NT2/D1 (cell line): ENCODE measurements around the gene PRKAG2.

ENCODE experiments used
- DNase-seq: peaks from one replicate; pipeline ENCODE4 v3.0.0-alpha.2; 2011; ENCODE audit warnings: low read depth, low spot score
- H3K27me3 ChIP-seq: 2 replicates; pipeline ENCODE4 v1.6.0; 2011; ENCODE audit warnings: mild to moderate bottlenecking; ENCODE audit not compliant: insufficient read length, insufficient read depth
- H3K36me3 ChIP-seq: 2 replicates; pipeline ENCODE4 v1.6.1; 2011; ENCODE audit warnings: mild to moderate bottlenecking, low read length, mixed read lengths; ENCODE audit not compliant: insufficient read depth, insufficient read length
- H3K4me1 ChIP-seq: 2 replicates; pipeline ENCODE4 v1.5.1; 2011; ENCODE audit not compliant: insufficient read depth, insufficient read length
- H3K4me3 ChIP-seq: 2 replicates; pipeline ENCODE4 v1.5.1; 2011; ENCODE audit warnings: low read depth; ENCODE audit not compliant: insufficient read length
- H3K9ac ChIP-seq: 2 replicates; pipeline ENCODE4 v1.6.0; 2011; ENCODE audit warnings: low read depth; ENCODE audit not compliant: insufficient read length
- H3K9me3 ChIP-seq: 2 replicates; pipeline ENCODE4 v1.5.1; 2011; ENCODE audit warnings: mild to moderate bottlenecking, low read length; ENCODE audit not compliant: insufficient read depth
- SUZ12 ChIP-seq: IDR thresholded peaks from 2 replicates; pipeline ENCODE4 v1.6.1; 2011; ENCODE audit not compliant: insufficient read length, insufficient read depth; ENCODE audit errors: extremely low read depth
- YY1 ChIP-seq: IDR thresholded peaks from 2 replicates; pipeline ENCODE4 v1.6.1; 2011; ENCODE audit not compliant: insufficient read length, insufficient read depth
- ZNF274 ChIP-seq: IDR thresholded peaks from 2 replicates; pipeline ENCODE4 v1.6.1; 2011; ENCODE audit warnings: mild to moderate bottlenecking, low read depth, low read length

PRKAG2 gene

DNA sequence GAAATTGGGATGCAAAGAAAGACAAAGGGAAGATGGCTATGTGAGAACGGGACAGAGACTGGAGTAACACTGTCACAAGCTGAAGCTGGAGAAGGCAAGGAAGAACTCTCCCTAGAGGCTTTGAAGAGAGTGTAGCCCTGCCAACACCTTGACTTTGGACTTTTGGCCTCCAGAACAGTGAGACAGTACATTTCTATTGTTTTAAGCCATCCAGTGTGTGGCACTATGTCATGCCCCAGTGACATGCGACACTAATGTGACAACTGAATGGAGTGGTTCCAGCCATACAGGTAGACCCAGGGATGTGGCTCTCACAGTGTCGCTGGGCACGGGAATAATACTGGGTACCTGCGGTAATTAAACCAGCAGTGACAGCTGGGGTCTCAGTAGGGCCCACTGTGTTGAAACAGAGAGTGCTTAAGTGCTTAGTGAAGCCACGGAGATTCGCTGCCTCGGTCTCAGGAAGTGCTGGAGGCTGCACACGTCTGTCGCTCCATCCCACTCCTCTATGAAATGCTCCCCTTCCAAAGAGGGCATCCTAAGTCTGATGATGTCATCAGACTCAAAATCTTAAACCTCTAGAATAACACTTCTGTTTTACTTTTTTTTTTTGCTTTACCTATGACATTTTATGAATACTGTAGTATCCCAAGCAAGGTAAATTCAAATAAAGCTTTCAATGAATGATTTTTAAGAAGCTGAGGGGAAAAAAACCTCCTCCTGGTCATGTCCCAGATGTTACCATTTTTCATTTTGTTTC, 202.6 kb downstream of the PRKAG2 start:
- Histone ChIP-seq H3K9me3 (no peaks in the 10 kb centered on the region), H3K4me1 (peaks cover 3% of the 10 kb centered on the region), H3K4me3 (no peak overlapping the region), H3K36me3 (no peaks in the 10 kb centered on the region), H3K9ac (no peak overlapping the region), H3K27me3 (no peaks in the 10 kb centered on the region)
- no peak for TF ChIP-seq ZNF274
- TF ChIP-seq YY1: no peak
- DNase-seq: no peak

DNA sequence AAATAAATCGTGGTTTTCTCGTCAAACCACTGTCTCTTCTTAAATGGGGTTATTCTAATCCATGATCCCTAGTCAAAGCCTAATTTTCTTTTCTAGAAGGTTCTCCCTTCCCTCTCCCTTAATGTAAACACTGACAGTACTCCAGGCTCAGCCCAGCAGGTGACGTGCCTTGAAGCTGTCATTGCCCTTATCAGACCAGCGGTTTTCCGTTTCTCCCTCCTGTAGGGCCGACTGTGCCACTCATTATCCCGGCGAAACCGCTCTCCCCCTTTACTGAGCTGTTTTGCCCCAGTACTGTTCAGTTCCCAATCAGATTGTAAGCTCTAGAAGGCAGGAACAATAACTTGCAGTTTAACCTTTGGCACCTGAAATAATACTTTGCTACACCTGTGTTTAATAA, 203.7 kb downstream of the PRKAG2 start:
- Histone ChIP-seq H3K9me3 (no peaks in the 10 kb centered on the region), H3K4me1 (peaks cover 3% of the 10 kb centered on the region), H3K9ac (no peak overlapping the region), H3K27me3 (no peaks in the 10 kb centered on the region), H3K4me3 (no peak overlapping the region), H3K36me3 (no peaks in the 10 kb centered on the region)
- no peak for DNase-seq
- no peak for TF ChIP-seq YY1
- TF ChIP-seq SUZ12: no peak
- no peak for TF ChIP-seq ZNF274

DNA sequence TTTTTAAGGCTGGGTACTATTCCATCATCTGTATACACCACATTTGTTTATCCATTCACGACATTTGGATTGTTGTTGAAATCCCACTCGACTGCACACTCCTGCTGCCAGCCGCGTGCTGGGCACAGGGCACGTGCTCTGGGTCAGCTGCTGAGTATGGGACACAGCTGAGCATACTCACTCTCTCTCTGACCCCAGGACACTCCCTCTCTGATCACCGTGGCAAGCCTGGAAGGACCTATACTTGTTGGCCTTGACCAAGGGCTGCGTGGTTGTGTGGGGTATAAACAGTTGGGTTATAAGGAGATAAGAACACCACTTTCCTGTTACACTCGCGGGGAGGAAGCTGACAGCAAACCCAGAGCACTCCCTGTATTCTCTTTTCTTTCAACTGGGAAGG, 204.2 kb downstream of the PRKAG2 start:
- Histone ChIP-seq H3K9me3 (no peaks in the 10 kb centered on the region), H3K27me3 (no peaks in the 10 kb centered on the region), H3K4me1 (peaks cover 3% of the 10 kb centered on the region), H3K36me3 (no peaks in the 10 kb centered on the region), H3K9ac (no peak overlapping the region), H3K4me3 (no peak overlapping the region)
- TF ChIP-seq YY1: no peak
- no peak for TF ChIP-seq SUZ12
- no peak for TF ChIP-seq ZNF274
- DNase-seq: no peak

DNA sequence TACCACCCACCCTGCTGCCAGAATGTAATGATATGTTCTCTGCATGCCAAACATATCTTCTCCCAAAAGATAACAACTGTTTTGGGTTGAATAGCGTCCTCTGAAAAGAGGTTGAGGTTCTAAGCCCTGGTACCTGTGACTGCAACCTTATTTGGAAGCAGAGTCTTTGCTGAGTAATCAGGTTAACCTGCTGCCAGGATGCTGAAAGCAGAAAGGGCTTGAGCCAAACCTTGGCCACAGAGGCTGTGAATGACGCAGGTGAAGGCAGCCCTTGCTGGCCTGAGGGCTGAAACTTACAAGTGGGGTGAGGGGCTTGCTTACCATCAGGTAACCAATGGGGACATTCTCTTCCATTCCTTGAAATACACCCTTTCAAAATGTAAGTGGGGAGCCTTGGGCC, 205.4 kb downstream of the PRKAG2 start:
- no peak overlapping the region for H3K4me3 ChIP-seq

DNA sequence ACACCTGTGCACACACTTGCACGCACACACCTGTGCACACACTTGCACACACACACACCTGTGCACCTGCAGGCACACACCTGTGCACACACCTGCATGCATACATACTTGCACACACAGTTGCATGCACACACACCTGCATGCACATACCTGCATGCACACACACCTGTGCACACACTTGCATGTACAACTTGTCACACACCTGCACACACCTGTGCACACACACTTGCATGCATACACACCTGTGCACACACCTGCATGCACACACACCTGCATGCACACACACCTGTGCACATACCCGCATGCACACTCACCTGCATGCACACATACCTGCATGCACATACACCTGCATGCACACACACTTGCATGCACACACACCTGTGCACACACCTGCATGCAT, 207.2 kb downstream of the PRKAG2 start:
- Histone ChIP-seq H3K9me3 (no peaks in the 10 kb centered on the region), H3K9ac (no peak overlapping the region), H3K27me3 (no peaks in the 10 kb centered on the region), H3K36me3 (no peaks in the 10 kb centered on the region), H3K4me1 (peaks cover 3% of the 10 kb centered on the region), H3K4me3 (no peak overlapping the region)
- no peak for DNase-seq
- TF ChIP-seq SUZ12 (no peak), YY1 (no peak), ZNF274 (no peak)

More for the DNA sequence above, 205.4 kb downstream of the PRKAG2 start:
- Histone ChIP-seq H3K4me1 (peaks cover 3% of the 10 kb centered on the region), H3K9ac (no peak overlapping the region), H3K27me3 (no peaks in the 10 kb centered on the region), H3K36me3 (no peaks in the 10 kb centered on the region), H3K9me3 (no peaks in the 10 kb centered on the region)
- DNase-seq: no peak
- TF ChIP-seq ZNF274: no peak
- TF ChIP-seq YY1: no peak
- no peak for TF ChIP-seq SUZ12

DNA sequence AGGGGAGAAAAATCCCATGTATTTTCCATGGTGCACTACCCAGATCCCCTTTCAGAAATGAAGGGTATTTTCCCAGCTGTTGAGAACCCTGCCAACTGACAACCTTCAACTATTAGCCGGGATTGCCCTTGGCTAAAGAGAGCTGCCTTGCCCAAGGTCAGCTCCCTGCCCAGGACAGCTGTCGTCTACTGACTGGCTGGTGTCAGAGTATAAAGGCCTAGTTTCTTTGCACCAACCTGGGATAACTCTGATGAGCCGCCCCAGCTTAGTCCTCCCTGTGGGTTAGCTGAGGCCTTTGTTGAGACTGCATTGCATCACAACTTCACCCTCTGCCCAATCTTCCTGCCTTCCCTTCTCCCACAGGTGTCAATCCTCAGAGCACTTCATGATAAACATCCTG, 210.0 kb downstream of the PRKAG2 start:
- H3K9ac ChIP-seq: no peak overlapping the region
- TF ChIP-seq ZNF274: no peak
- TF ChIP-seq SUZ12: no peak
- no peak for TF ChIP-seq YY1
- H3K4me3 ChIP-seq: no peak overlapping the region
- H3K36me3 ChIP-seq: no peaks in the 10 kb centered on the region
- no peaks in the 10 kb centered on the region for H3K9me3 ChIP-seq
- no peak for DNase-seq
- H3K4me1 ChIP-seq: no peaks in the 10 kb centered on the region
- H3K27me3 ChIP-seq: no peaks in the 10 kb centered on the region

DNA sequence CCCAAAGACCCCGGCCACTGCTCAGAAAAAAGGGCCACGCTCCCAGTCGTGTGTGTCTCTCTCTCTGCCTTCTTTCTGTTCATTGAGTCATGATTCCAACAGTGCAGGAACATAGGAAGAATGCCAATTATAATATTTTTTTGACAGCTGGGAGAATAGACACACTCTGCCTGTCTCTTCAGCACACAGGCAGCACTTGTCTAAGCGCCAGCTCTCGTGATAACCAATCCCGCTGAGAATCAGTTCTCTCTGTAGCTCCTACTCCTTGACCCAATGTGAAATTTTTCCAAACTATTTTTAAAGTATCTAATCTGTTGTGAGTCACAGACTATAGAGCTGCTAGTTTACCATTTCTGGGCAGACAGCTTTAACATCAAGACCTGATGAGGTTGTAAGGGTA, 211.5 kb downstream of the PRKAG2 start:
- DNase-seq: no peak
- Histone ChIP-seq H3K27me3 (no peaks in the 10 kb centered on the region), H3K4me3 (no peak overlapping the region), H3K36me3 (no peaks in the 10 kb centered on the region), H3K4me1 (no peaks in the 10 kb centered on the region), H3K9me3 (no peaks in the 10 kb centered on the region), H3K9ac (no peak overlapping the region)
- no peak for TF ChIP-seq SUZ12
- no peak for TF ChIP-seq ZNF274
- no peak for TF ChIP-seq YY1

DNA sequence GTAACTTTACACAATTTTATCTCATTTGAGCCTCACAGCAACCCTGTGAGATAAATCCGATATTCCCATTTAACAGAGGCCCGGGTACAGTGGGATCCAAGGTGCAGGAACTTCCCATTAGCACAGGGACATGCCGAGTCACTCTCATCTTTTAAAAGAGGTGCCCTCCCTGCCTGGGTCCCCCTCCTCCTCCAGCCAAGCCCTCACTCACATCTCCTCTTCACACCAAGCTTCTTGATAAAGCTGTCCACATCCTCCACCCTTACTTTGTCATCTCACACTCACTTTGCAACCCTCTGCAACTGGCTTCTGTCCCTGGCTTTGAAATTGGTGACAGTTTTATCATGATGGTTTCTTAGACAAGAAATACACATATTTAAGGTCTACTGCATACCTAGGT, 212.6 kb downstream of the PRKAG2 start:
- TF ChIP-seq YY1: no peak
- TF ChIP-seq SUZ12: no peak
- no peak for TF ChIP-seq ZNF274
- no peaks in the 10 kb centered on the region for H3K36me3 ChIP-seq

More for the DNA sequence above, 212.6 kb downstream of the PRKAG2 start:
- no peak for DNase-seq
- no peak overlapping the region for H3K4me3 ChIP-seq
- H3K9me3 ChIP-seq: no peaks in the 10 kb centered on the region
- H3K27me3 ChIP-seq: no peaks in the 10 kb centered on the region
- H3K9ac ChIP-seq: no peak overlapping the region
- H3K4me1 ChIP-seq: no peaks in the 10 kb centered on the region
